ENCODE measurements around the gene MLLT1.
"Not testable (repeated sequence)": the region's sequence is repeated elsewhere in the genome, so short reads cannot be mapped to it uniquely, and the experiment has no call there.

MLLT1 gene

GRCh38 chr19:6279931-6280591 is at the start of gene MLLT1:
TSS of gene MLLT1 (minus strand) at chr19:6279975. CDS start at chr19:6279784, 191 bp downstream.
- TF ChIP-seq CTCF (IDR thresholded peaks at IDR 0.05), result peak; percentile 83
- peak; percentile 97 for DNase-seq (ENCODE audit: low spot score)
- peak within 1 kb of the TSS; percentile 94 for H3K4me3 ChIP-seq
- H3K27ac ChIP-seq, result peak within 1 kb of the TSS; percentile 79 to 92

- no peak for DNase-seq (ENCODE audit: low spot score)
- no peak for TF ChIP-seq CTCF (IDR thresholded peaks at IDR 0.05)
- Histone ChIP-seq H3K27ac (no peak overlapping the region), H3K4me3 (no peak overlapping the region)
Observed at GRCh38 chr19:6326815-6327214, 47.0 kb upstream of the MLLT1 start.

- DNase-seq (ENCODE audit: low spot score), result no peak
- H3K4me3 ChIP-seq, result no peak overlapping the region
- H3K27ac ChIP-seq, result no peak overlapping the region
- no peak for TF ChIP-seq CTCF (IDR thresholded peaks at IDR 0.05)
Observed at GRCh38 chr19:6325614-6326013, 45.8 kb upstream of the MLLT1 start.

- Histone ChIP-seq H3K27ac (no peak overlapping the region), H3K4me3 (no peak overlapping the region)
- no peak for DNase-seq (ENCODE audit: low spot score)
- TF ChIP-seq CTCF (IDR thresholded peaks at IDR 0.05), result no peak
Observed at GRCh38 chr19:6324757-6325156, 45.0 kb upstream of the MLLT1 start.

- no peak overlapping the region for H3K27ac ChIP-seq
- no peak overlapping the region for H3K4me3 ChIP-seq
- no peak for DNase-seq (ENCODE audit: low spot score)
- no peak for TF ChIP-seq CTCF (IDR thresholded peaks at IDR 0.05)
Observed at GRCh38 chr19:6322284-6322683, 42.5 kb upstream of the MLLT1 start.

GRCh38 chr19:6319376-6319775 is 39.6 kb upstream of the MLLT1 start:
- TF ChIP-seq CTCF (IDR thresholded peaks at IDR 0.05), result no peak
- DNase-seq (ENCODE audit: low spot score), result no peak
- no peak overlapping the region for H3K4me3 ChIP-seq
- H3K27ac ChIP-seq, result no peak overlapping the region

- no peak for TF ChIP-seq CTCF (IDR thresholded peaks at IDR 0.05)
- no peak overlapping the region for H3K4me3 ChIP-seq
- DNase-seq (ENCODE audit: low spot score), result no peak
- H3K27ac ChIP-seq, result no peak overlapping the region
Observed at GRCh38 chr19:6318772-6319171, 39.0 kb upstream of the MLLT1 start.

- H3K27ac ChIP-seq; DNase-seq (ENCODE audit: low spot score): not testable (repeated sequence)
Observed at GRCh38 chr19:6315646-6316045, 35.9 kb upstream of the MLLT1 start.

More at GRCh38 chr19:6315646-6316045, 35.9 kb upstream of the MLLT1 start:
- H3K4me3 ChIP-seq, result not testable (repeated sequence)

Data from coronary artery (tissue), 2 donors.